Measurements from ENCODE around the gene GRAP2.

DNA sequence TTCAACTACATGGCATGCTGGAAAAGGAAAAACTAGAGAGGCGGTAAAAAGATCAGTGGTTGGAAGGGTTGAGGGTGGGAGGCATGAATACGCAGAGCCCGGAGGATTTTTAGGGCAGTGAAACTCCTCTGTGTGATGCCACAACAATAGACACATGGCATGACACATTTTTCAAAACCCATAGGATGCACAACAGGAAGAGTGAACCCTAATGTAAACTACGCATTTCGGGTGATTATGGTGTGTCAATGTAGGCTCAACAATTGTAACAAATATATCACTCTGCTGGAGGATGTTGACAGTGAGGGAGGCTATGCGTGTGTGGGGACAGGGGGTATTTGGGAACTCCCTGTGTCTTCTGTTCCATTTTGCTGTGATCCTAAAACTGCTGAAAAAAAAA, 78.2 kb downstream of the GRAP2 start:
- TF ChIP-seq, protein P1, sequence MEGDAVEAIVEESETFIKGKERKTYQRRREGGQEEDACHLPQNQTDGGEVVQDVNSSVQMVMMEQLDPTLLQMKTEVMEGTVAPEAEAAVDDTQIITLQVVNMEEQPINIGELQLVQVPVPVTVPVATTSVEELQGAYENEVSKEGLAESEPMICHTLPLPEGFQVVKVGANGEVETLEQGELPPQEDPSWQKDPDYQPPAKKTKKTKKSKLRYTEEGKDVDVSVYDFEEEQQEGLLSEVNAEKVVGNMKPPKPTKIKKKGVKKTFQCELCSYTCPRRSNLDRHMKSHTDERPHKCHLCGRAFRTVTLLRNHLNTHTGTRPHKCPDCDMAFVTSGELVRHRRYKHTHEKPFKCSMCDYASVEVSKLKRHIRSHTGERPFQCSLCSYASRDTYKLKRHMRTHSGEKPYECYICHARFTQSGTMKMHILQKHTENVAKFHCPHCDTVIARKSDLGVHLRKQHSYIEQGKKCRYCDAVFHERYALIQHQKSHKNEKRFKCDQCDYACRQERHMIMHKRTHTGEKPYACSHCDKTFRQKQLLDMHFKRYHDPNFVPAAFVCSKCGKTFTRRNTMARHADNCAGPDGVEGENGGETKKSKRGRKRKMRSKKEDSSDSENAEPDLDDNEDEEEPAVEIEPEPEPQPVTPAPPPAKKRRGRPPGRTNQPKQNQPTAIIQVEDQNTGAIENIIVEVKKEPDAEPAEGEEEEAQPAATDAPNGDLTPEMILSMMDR (IDR thresholded peaks at IDR 0.05) = no peak
- TF ChIP-seq POLR2A (IDR thresholded peaks at IDR 0.05) = no peak
- no peak for TF ChIP-seq POLR2AphosphoS5 (IDR thresholded peaks at IDR 0.05)

All from breast epithelium (tissue), 3 donors.